ENCODE measurements around the gene CCDC174.

DNA sequence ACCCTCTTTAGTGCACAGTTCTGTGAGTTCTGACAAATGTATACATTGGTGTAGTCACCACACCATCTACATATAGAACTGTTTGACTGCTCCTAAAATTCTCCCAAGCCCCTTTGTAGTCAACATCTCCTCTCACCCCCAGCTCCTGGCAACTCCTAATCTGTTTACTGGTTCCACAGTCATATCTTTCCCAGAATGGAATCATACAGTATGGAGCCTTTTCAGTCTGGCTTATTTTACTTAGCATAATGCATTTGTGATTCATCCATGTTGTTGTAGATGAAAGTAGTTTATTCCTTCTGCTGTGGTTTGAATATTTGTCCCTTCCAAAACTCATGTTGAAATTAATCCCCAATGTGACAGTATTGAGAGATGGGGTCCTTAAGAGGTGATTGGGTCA lies 41.6 kb upstream of the CCDC174 start:
- TF ChIP-seq, protein P1, sequence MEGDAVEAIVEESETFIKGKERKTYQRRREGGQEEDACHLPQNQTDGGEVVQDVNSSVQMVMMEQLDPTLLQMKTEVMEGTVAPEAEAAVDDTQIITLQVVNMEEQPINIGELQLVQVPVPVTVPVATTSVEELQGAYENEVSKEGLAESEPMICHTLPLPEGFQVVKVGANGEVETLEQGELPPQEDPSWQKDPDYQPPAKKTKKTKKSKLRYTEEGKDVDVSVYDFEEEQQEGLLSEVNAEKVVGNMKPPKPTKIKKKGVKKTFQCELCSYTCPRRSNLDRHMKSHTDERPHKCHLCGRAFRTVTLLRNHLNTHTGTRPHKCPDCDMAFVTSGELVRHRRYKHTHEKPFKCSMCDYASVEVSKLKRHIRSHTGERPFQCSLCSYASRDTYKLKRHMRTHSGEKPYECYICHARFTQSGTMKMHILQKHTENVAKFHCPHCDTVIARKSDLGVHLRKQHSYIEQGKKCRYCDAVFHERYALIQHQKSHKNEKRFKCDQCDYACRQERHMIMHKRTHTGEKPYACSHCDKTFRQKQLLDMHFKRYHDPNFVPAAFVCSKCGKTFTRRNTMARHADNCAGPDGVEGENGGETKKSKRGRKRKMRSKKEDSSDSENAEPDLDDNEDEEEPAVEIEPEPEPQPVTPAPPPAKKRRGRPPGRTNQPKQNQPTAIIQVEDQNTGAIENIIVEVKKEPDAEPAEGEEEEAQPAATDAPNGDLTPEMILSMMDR (IDR thresholded peaks at IDR 0.05), result no peak
- TF ChIP-seq POLR2A (IDR thresholded peaks at IDR 0.05), result no peak

Measured in thyroid gland (tissue), 4 donors.